Stimulated activated CD8-positive, alpha-beta memory T cell treated with anti-CD3 and anti-CD28 coated beads, Interleukin-15, amount 100 ng/mL, for 4 hours (primary cell): ENCODE results near the gene FBXL19.

Experiments used
- DNase-seq, 2 donors: peaks; one replicate each; pipeline ENCODE4 v3.0.0-alpha.2; 2020; ENCODE audit warnings: low read depth in 2 of 2

FBXL19 gene

GRCh38 chr16:30966033-30966619 is 42.8 kb downstream of the FBXL19 start:
- DNase-seq: no peak

- DNase-seq: no peak
Measured at GRCh38 chr16:30967795-30968194, 44.4 kb downstream of the FBXL19 start.

GRCh38 chr16:30969246-30969842 is 46.0 kb downstream of the FBXL19 start:
- DNase-seq: no peak

- no peak for DNase-seq
Measured at GRCh38 chr16:30971298-30971697, 47.9 kb downstream of the FBXL19 start.

GRCh38 chr16:30972872-30973271 is 49.5 kb downstream of the FBXL19 start:
- no peak for DNase-seq

- DNase-seq: no peak
Measured at GRCh38 chr16:30974348-30974747, 51.0 kb downstream of the FBXL19 start.

- no peak for DNase-seq
Measured at GRCh38 chr16:30976486-30976885, 53.1 kb downstream of the FBXL19 start.

GRCh38 chr16:30977502-30977901 is 54.1 kb downstream of the FBXL19 start:
- DNase-seq: no peak

GRCh38 chr16:30979170-30980022 is 56.0 kb downstream of the FBXL19 start:
- no peak for DNase-seq

- no peak for DNase-seq
Measured at GRCh38 chr16:30980023-30980371, 56.6 kb downstream of the FBXL19 start.

GRCh38 chr16:30980434-30980833 is 57.1 kb downstream of the FBXL19 start:
- DNase-seq: no peak

- DNase-seq: no peak
Measured at GRCh38 chr16:30980959-30981358, 57.6 kb downstream of the FBXL19 start.

- DNase-seq: no peak
Measured at GRCh38 chr16:30982548-30983288, 59.3 kb downstream of the FBXL19 start.

GRCh38 chr16:30983289-30983889 is 60.0 kb downstream of the FBXL19 start:
- no peak for DNase-seq

- no peak for DNase-seq
Measured at GRCh38 chr16:30983898-30984610, 60.7 kb downstream of the FBXL19 start.

GRCh38 chr16:30984669-30985400 is 61.5 kb downstream of the FBXL19 start, which contains the start of gene HSD3B7:
Gene HSD3B7, plus strand, starts transcription at chr16:30985207. Its CDS starts 452 bp downstream, at chr16:30985659.
- peak; percentile 48 to 57 for DNase-seq

- DNase-seq: no peak
Measured at GRCh38 chr16:30985401-30986128, 62.2 kb downstream of the FBXL19 start.

GRCh38 chr16:30986129-30986991 is 63.0 kb downstream of the FBXL19 start:
- DNase-seq: no peak
